Endothelial cell of umbilical vein (primary cell): ENCODE measurements around the gene MRPS6. TPM values are rescaled to one million over a fixed set of nuclear protein-coding genes. Genes with fewer than 3 reads are reported as not detected.

Experiments used
- BruUV-seq: library from RNA; stranded (reverse); fragments of 400-500 nt; replicated peaks from 2 replicates; lab custom pipeline; 2021; lab: Mats Ljungman, UMichigan
- CTCF ChIA-PET: fragments of 300-600, 350-600 bp; sonication (Branson Sonifier 250); formaldehyde crosslinking; loops from one replicate; lab custom pipeline; 2021; ENCODE audit warnings: antibody characterized with exemption, inconsistent platforms; lab: Charles Lee
- POLR2A ChIA-PET: fragments of 300-600, 350-600 bp; sonication (Branson Sonifier 250); formaldehyde crosslinking; loops from one replicate; lab custom pipeline; 2021; ENCODE audit warnings: antibody characterized with exemption, inconsistent platforms; lab: Charles Lee
- DNase-seq: peaks from one replicate; pipeline ENCODE4 v3.0.0-alpha.2; 2011; ENCODE audit warnings: low read depth, low spot score
- FAIRE-seq: peaks from 2 replicates; lab custom pipeline; 2011; peaks lifted over from hg19 to GRCh38; lab: Jason Lieb, UNC
- H2AFZ ChIP-seq: 2 replicates; pipeline ENCODE4 v1.6.0; 2012; ENCODE audit warnings: low read depth, low read length, control low read depth, inconsistent platforms
- H3K27ac ChIP-seq: 2 replicates; pipeline ENCODE4 v1.5.1; 2011; ENCODE audit warnings: low read depth, mild to moderate bottlenecking, control low read depth, low read length, moderate library complexity; ENCODE audit not compliant: insufficient read depth
- H3K27me3 ChIP-seq, 2 experiments: 2 replicates each; pipeline versions ENCODE4 v1.6.0 to v1.6.1; 2011; ENCODE audit warnings: low read length in 2 of 2, mixed read lengths in 1 of 2; ENCODE audit not compliant: control insufficient read depth in 2 of 2, insufficient read depth in 2 of 2
- H3K36me3 ChIP-seq, 2 experiments: 2 replicates in 1 of 2; 3 replicates in 1 of 2; pipeline ENCODE4 v1.5.1; 2011; ENCODE audit warnings: low read length in 2 of 2, mild to moderate bottlenecking in 1 of 2, moderate library complexity in 1 of 2; ENCODE audit not compliant: control insufficient read depth in 2 of 2, insufficient read depth in 2 of 2; ENCODE audit errors: extremely low read depth in 1 of 2
- H3K4me1 ChIP-seq: 3 replicates; pipeline ENCODE4 v1.5.1; 2011; ENCODE audit warnings: mild to moderate bottlenecking, low read length; ENCODE audit not compliant: control insufficient read depth, insufficient read depth; ENCODE audit errors: extremely low read depth
- H3K4me2 ChIP-seq: 2 replicates; pipeline ENCODE4 v1.6.1; 2011; ENCODE audit warnings: low read length, control low read depth, mixed read lengths; ENCODE audit not compliant: insufficient read depth
- H3K4me3 ChIP-seq, 3 experiments: fragments of 200-600 bp in 1 of 3; sonication (generic), shearing (Covaris generic) in 1 of 3; replicated peaks in 1 of 3; 2 replicates each; pipeline ENCODE4 v1.5.1; 2011 to 2016; ENCODE audit warnings: control low read depth in 3 of 3, low read length in 3 of 3, mild to moderate bottlenecking in 2 of 3, inconsistent platforms in 1 of 3, low read depth in 1 of 3, moderate library complexity in 1 of 3; ENCODE audit not compliant: insufficient read depth in 1 of 3
- H3K79me2 ChIP-seq: 2 replicates; pipeline ENCODE4 v1.6.0; 2012; ENCODE audit warnings: low read length, inconsistent platforms; ENCODE audit not compliant: control insufficient read depth, insufficient read depth
- H3K9ac ChIP-seq: replicated peaks from 2 replicates; pipeline ENCODE3; 2011; ENCODE audit warnings: low read length, control low read depth; ENCODE audit not compliant: insufficient read depth; ENCODE audit errors: extremely low read depth
- H3K9me1 ChIP-seq: replicated peaks from 3 replicates; pipeline ENCODE4 v1.6.0; 2011; ENCODE audit warnings: mild to moderate bottlenecking, low read length; ENCODE audit not compliant: control insufficient read depth, insufficient read depth; ENCODE audit errors: extremely low read depth
- H3K9me3 ChIP-seq: replicated peaks from 2 replicates; pipeline ENCODE4 v1.5.1; 2012; ENCODE audit warnings: low read length, inconsistent platforms; ENCODE audit not compliant: control insufficient read depth, insufficient read depth
- H4K20me1 ChIP-seq: replicated peaks from 2 replicates; pipeline ENCODE3; 2011; ENCODE audit warnings: mild to moderate bottlenecking, low read length; ENCODE audit not compliant: control insufficient read depth, insufficient read depth; ENCODE audit errors: extremely low read depth
- CTCF ChIP-seq, 2 donors: IDR thresholded peaks; 1 replicate in 1 of 2; 2 replicates in 1 of 2; pipeline ENCODE4 v1.5.1; 2011; ENCODE audit warnings: low read length in 2 of 2, mild to moderate bottlenecking in 2 of 2, moderate library complexity in 2 of 2, control low read depth in 1 of 2, inconsistent platforms in 1 of 2, low read depth in 1 of 2; ENCODE audit not compliant: insufficient read depth in 1 of 2; ENCODE audit errors: extremely low read depth in 1 of 2
- EZH2 ChIP-seq: IDR thresholded peaks from 2 replicates; pipeline ENCODE4 v1.6.1; 2012; ENCODE audit warnings: borderline replicate concordance, low read depth, mild to moderate bottlenecking, moderate library complexity, low read length, inconsistent platforms; ENCODE audit not compliant: severe bottlenecking
- FOS ChIP-seq: IDR thresholded peaks from 2 replicates; pipeline ENCODE4 v1.6.1; 2011; ENCODE audit warnings: mild to moderate bottlenecking, low read length, moderate library complexity, borderline replicate concordance; ENCODE audit not compliant: insufficient read depth
- GATA2 ChIP-seq: IDR thresholded peaks from 2 replicates; pipeline ENCODE4 v1.7.0; 2011; ENCODE audit warnings: low read depth, mild to moderate bottlenecking, moderate library complexity, mixed read lengths, low read length; ENCODE audit not compliant: insufficient read length, insufficient read depth
- JUN ChIP-seq: IDR thresholded peaks from 2 replicates; pipeline ENCODE4 v1.6.1; 2011; ENCODE audit warnings: borderline replicate concordance, low read depth; ENCODE audit not compliant: insufficient read length, insufficient read depth
- MAX ChIP-seq: IDR thresholded peaks from 2 replicates; pipeline ENCODE4 v1.6.1; 2011; ENCODE audit not compliant: insufficient read depth, insufficient read length
- MYC ChIP-seq: IDR thresholded peaks from one replicate; pipeline ENCODE4 v1.6.1; 2011; ENCODE audit warnings: mild to moderate bottlenecking, low read depth, low read length
- POLR2A ChIP-seq: IDR thresholded peaks from 2 replicates; pipeline ENCODE4 v1.6.1; 2012; ENCODE audit warnings: low read depth, mild to moderate bottlenecking, control low read depth, low read length
- POLR2AphosphoS5 ChIP-seq: IDR thresholded peaks from 2 replicates; pipeline ENCODE4 v1.6.1; 2012; ENCODE audit warnings: low read depth, mild to moderate bottlenecking, control low read depth, low read length, moderate library complexity; ENCODE audit not compliant: insufficient read depth
- dilution Hi-C: fragments of 300-500 bp; cut with MboI; formaldehyde crosslinking; loops from one replicate; pipeline ENCODE4 v1.15.0; 2019; ENCODE audit warnings: low sequenced_read_pairs; ENCODE audit not compliant: extremely low pct_ligation_motif_present
- intact Hi-C: fragments of 100-400 bp; cut with micrococcal nuclease; formaldehyde crosslinking; loops from one replicate; pipeline ENCODE4 v1.10.0; 2022
- polyA plus RNA-seq, 4 experiments: library from polyadenylated mRNA; depleted of rRNA in 3 of 4; stranded (reverse) in 3 of 4; unstranded in 1 of 4; fragments of >200 nt; gene quantifications; 2 replicates each; pipeline versions ENCODE4 v1.2.1 to v1.2.3, GENCODE V29; 2011 to 2012; ENCODE audit warnings: missing spikeins in 1 of 4
- total RNA-seq: library from RNA; stranded (reverse); gene quantifications from 2 replicates; pipeline ENCODE4 v1.2.3, GENCODE V29; 2021

MRPS6 gene
- total and polyA plus RNA-seq, 2 donors (not counting 3 experiments of a cell fraction or from before 2014, with no cell fraction given) = 19.8 to 37.2 TPM

DNA sequence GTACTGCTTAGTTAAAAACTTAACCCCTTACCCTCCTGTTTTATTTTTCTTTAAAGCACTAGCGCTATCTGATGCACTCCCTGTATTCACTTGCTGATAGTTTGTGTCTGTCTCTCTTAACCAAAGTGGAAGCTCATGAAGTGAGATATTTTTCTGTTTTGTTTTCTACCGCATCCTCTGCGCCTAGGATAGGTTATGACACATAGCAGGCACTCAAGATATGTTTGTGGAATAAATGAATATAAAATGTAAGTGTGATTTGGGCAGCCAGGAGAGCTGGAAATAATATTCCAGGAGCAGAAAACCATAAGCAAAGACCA lies 49.0 kb upstream of the MRPS6 start:
- no peak for TF ChIP-seq EZH2
- no peak for TF ChIP-seq MYC
- TF ChIP-seq CTCF (IDR thresholded peaks at IDR 0.05; ENCODE audit: extremely low read depth in 1 of 2, insufficient read depth in 1 of 2, low read depth in 1 of 2, low read length in 2 of 2) = no peak
- no peak for TF ChIP-seq JUN
- no peak for TF ChIP-seq FOS
- no peak for TF ChIP-seq POLR2A
- TF ChIP-seq MAX = no peak
- TF ChIP-seq POLR2AphosphoS5 = no peak
- no peak for TF ChIP-seq GATA2
- dilution Hi-C loops (no loop called here), intact Hi-C loops (no loop called here)
- no peaks in the 10 kb centered on the region for H3K79me2 ChIP-seq
- no peak overlapping the region for H3K4me3 ChIP-seq
- H3K27ac ChIP-seq = no peak overlapping the region
- no peaks in the 10 kb centered on the region for H3K9me1 ChIP-seq
- no peak overlapping the region for H3K9ac ChIP-seq
- DNase-seq (no peak), FAIRE-seq (no peak)
- no TSS peak for BruUV-seq
- H3K36me3 ChIP-seq = no peaks in the 10 kb centered on the region
- H2AFZ ChIP-seq = no peak overlapping the region
- H3K9me3 ChIP-seq = no peaks in the 10 kb centered on the region
- ChIA-PET POLR2A (no interaction called here), CTCF (interaction anchor here (2.3 kb wide), 1 partner anchor 11 kb away, joined by 6 read pairs; no protein-coding TSS in a partner anchor)
- no peak overlapping the region for H3K4me2 ChIP-seq
- H3K4me1 ChIP-seq = no peaks in the 10 kb centered on the region
- H4K20me1 ChIP-seq = no peaks in the 10 kb centered on the region
- peaks cover 7 to 10% of the 10 kb centered on the region in 2 experiments for H3K27me3 ChIP-seq
